ENCODE measurements around the gene ZNF677. TPM values are rescaled to one million over a fixed set of nuclear protein-coding genes. Genes with fewer than 3 reads are reported as not detected.

Gene ZNF677
- total RNA-seq = 28.8 and 29.4 TPM in 2 replicates

DNA sequence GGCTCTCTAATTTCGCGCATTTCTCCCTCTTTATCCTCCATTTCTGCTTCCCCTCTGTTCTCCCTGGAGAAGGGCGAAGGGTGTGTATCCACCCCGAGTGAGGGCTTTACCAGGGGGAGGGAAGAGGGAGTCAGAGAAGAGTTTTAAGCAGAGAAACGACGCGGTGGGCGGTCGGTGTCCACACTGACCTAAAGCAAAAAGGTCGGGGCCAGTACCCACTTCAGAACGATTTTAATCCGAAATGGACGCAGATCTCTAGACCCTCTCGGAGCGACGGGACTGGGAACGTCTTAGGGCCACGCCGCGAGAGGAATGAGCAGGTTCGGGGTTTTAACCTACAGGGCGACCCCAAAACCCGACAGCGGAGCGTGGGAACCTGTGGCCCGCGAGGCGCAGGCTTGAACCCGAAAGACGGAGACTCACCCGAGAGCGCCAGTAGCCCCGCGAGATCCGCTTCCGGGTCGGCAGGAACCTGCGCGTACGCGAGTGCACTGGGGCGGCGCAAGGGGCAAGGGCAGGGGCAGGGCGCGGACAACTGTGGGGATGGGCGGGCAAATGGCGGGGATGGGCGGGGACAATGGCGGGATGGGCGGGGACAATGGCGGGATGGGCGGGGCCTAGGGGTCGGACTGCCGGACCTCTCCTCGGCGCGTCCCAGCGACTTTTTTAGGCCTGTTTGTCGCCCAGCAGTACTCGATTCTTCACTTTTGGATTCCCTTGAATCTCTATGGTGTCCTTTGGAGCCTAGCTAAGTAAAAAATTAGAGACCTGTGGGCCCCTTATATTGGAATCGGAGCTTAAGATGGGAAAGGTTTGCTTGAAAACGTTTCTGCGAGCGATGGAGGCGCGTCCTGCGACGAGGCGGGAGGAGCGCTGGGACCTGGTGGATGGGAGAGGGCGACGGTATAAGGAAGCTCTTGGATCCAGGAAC lies at the start of gene ZNF677:
TSS of gene ZNF677 (minus strand) at position 463 of the 931 bp plus-strand sequence. CDS start 3,323 bp downstream, outside the sequence.

DNA sequence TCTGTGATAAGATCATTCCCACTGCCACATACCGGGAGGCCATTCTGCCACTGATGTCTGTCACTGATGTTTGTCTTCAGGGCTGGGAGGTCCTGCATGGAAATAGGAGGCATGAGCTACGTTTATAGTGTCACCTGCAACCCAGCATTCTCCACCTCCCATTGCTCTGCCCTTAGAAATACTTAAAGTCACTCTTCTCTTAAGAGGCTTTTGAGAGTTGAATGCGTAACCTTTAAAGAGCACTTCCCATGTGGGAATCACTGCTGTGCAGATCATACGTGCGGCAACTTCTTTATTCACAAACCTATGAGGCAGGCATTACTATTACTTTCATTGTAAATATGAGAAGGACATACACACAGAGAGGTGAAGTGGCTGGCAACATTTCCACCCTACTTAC lies 12.9 kb upstream of the ZNF677 start, which contains the start of gene VN1R4:
TSS of gene VN1R4 (minus strand) at position 101 of the 400 bp plus-strand sequence. CDS start at position 43, 58 bp downstream.

GRCh38 chr19:53257715-53258342 lies 3.2 kb upstream of the ZNF677 start, which contains the start of gene VN1R2:
TSS of gene VN1R2 (plus strand) at chr19:53258292. CDS start at chr19:53258376, 84 bp downstream.

DNA sequence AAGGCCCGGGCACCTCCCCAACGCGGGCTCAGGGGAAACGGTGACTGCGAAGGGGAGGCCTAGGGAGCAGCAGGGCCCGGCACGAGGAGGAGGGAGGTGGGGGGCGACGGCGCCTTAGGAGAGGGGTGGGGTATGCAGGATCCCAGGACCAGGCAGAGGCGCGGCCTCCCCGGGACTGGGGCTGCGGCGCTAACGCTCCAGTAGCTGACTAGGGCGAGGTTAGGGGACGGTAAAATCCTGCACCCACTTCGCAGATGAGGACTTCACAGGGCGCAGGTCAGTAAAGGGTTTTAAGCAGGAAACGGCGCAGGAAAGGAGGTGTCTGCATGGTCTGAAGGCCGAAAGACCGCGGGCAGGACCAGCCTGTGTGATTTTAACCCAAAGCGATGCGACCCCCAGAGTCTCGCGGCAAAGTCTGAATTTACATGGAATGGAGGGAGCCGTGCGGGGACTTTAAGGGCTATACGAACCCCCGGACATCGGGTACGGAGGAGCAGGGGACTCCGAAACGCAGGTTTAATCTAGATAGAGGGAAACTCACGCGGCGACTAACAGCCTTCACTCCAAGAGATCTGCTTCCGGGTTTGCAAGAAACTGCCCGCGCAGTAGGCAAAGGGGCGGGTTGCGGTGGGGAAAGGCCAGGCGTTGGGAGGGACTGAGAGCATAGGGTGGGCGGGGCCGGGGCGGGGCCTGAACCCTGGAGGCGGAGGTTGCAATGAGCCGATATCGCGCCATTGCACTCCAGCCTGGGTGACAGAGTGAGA lies 61.7 kb downstream of the ZNF677 start, which contains the start of gene ZNF665:
TSS of gene ZNF665 (minus strand) at position 588 of the 764 bp plus-strand sequence. CDS start 10,460 bp downstream, outside the sequence.

Other genes with a start within 250 kb of the ZNF677 start
- gene ERVV-1, start 241.0 kb downstream of the ZNF677 start, total RNA-seq = not detected in 2 replicates
- not detected in 2 replicates for gene ERVV-2, start 210.1 kb downstream of the ZNF677 start, total RNA-seq
- gene ZNF160, start 151.5 kb downstream of the ZNF677 start, total RNA-seq = 43.2 and 50.8 TPM in 2 replicates
- gene ZNF415, start 122.0 kb downstream of the ZNF677 start, total RNA-seq = 8.4 and 11.2 TPM in 2 replicates
- gene ZNF347, start 95.8 kb downstream of the ZNF677 start, total RNA-seq = 8.3 and 8.5 TPM in 2 replicates
- 5.2 and 7.5 TPM in 2 replicates for gene ZNF665, start 61.5 kb downstream of the ZNF677 start, total RNA-seq
- 0.16 TPM in 1 of 2 replicates, not detected in the other for gene VN1R2, start 3.4 kb upstream of the ZNF677 start, total RNA-seq
- gene VN1R4, start 12.8 kb upstream of the ZNF677 start, total RNA-seq = not detected in 2 replicates
- gene ZNF845, start 78.9 kb upstream of the ZNF677 start, total RNA-seq = 8.7 and 10.2 TPM in 2 replicates
- gene ZNF525, start 110.8 kb upstream of the ZNF677 start, total RNA-seq = 6.2 and 10.2 TPM in 2 replicates
- 16.1 and 16.5 TPM in 2 replicates for gene ZNF765, start 140.3 kb upstream of the ZNF677 start, total RNA-seq
- 12.5 and 17.5 TPM in 2 replicates for gene ZNF761, start 177.1 kb upstream of the ZNF677 start, total RNA-seq
- 4.0 and 4.1 TPM in 2 replicates for gene ZNF813, start 212.9 kb upstream of the ZNF677 start, total RNA-seq